Bronchial epithelial cell (primary cell): ENCODE data around the gene ZMYM4. TPM values are rescaled to one million over a fixed set of nuclear protein-coding genes. Genes with fewer than 3 reads are reported as not detected.

ENCODE experiments used
- DNase-seq: peaks from one replicate; pipeline ENCODE4 v3.0.0-alpha.2; 2010; ENCODE audit warnings: low read depth
- FAIRE-seq: peaks from 2 replicates; lab custom pipeline; 2011; peaks lifted over from hg19 to GRCh38; lab: Jason Lieb, UNC
- H3K27me3 ChIP-seq: 2 replicates; pipeline ENCODE4 v1.5.1; 2011; ENCODE audit warnings: low read length; ENCODE audit not compliant: control insufficient read depth, insufficient read depth
- H3K36me3 ChIP-seq: 2 replicates; pipeline ENCODE4 v1.5.1; 2011; ENCODE audit warnings: low read length; ENCODE audit not compliant: control insufficient read depth, insufficient read depth
- H3K4me3 ChIP-seq: 2 replicates; pipeline ENCODE4 v1.5.1; 2011; ENCODE audit warnings: mild to moderate bottlenecking, low read depth, low read length, control low read depth
- CTCF ChIP-seq: IDR thresholded peaks from 2 replicates; pipeline ENCODE4 v1.5.1; 2011; ENCODE audit warnings: mild to moderate bottlenecking, moderate library complexity, low read length, control low read depth, inconsistent platforms; ENCODE audit not compliant: insufficient read depth, severe bottlenecking
- total RNA-seq: library from RNA; depleted of rRNA; stranded (reverse); fragments of >200 nt; gene quantifications from 2 replicates; pipeline ENCODE4 v1.2.1, GENCODE V29; 2014

The ZMYM4 gene
- total RNA-seq, 1 donor from 2014 or later = 19.5 TPM

- no peak for DNase-seq
- FAIRE-seq = no peak
- H3K36me3 ChIP-seq = no peaks in the 10 kb centered on the region
- no peak overlapping the region for H3K4me3 ChIP-seq
- H3K27me3 ChIP-seq = no peaks in the 10 kb centered on the region
- TF ChIP-seq CTCF = no peak
Observed at GRCh38 chr1:35255276-35255675, 13.2 kb upstream of the ZMYM4 start.

- no peak for DNase-seq
- TF ChIP-seq CTCF = no peak
- no peaks in the 10 kb centered on the region for H3K36me3 ChIP-seq
- FAIRE-seq = no peak
- H3K4me3 ChIP-seq = no peak overlapping the region
- H3K27me3 ChIP-seq = no peaks in the 10 kb centered on the region
Observed at GRCh38 chr1:35259561-35259960, 8.9 kb upstream of the ZMYM4 start.

- TF ChIP-seq CTCF = no peak
- Histone ChIP-seq H3K36me3 (no peaks in the 10 kb centered on the region), H3K4me3 (no peak overlapping the region), H3K27me3 (no peaks in the 10 kb centered on the region)
- DNase-seq (peak; percentile 11), FAIRE-seq (no peak)
Observed at GRCh38 chr1:35261412-35262120, 6.9 kb upstream of the ZMYM4 start.

- FAIRE-seq (no peak), DNase-seq (no peak)
- TF ChIP-seq CTCF = no peak
- no peak overlapping the region for H3K4me3 ChIP-seq
- H3K27me3 ChIP-seq = no peaks in the 10 kb centered on the region
- no peaks in the 10 kb centered on the region for H3K36me3 ChIP-seq
Observed at GRCh38 chr1:35264035-35264434, 4.5 kb upstream of the ZMYM4 start.

GRCh38 chr1:35264871-35265270, 3.6 kb upstream of the ZMYM4 start:
- no peak for TF ChIP-seq CTCF
- FAIRE-seq (no peak), DNase-seq (peak; percentile 40)
- Histone ChIP-seq H3K36me3 (no peaks in the 10 kb centered on the region), H3K4me3 (no peak overlapping the region), H3K27me3 (no peaks in the 10 kb centered on the region)

- no peak for TF ChIP-seq CTCF
- DNase-seq (no peak), FAIRE-seq (no peak)
- Histone ChIP-seq H3K27me3 (no peaks in the 10 kb centered on the region), H3K36me3 (no peaks in the 10 kb centered on the region), H3K4me3 (no peak overlapping the region)
Observed at GRCh38 chr1:35266306-35266705, 2.2 kb upstream of the ZMYM4 start.
